Measurements from ENCODE around the gene STARD13.

DNA sequence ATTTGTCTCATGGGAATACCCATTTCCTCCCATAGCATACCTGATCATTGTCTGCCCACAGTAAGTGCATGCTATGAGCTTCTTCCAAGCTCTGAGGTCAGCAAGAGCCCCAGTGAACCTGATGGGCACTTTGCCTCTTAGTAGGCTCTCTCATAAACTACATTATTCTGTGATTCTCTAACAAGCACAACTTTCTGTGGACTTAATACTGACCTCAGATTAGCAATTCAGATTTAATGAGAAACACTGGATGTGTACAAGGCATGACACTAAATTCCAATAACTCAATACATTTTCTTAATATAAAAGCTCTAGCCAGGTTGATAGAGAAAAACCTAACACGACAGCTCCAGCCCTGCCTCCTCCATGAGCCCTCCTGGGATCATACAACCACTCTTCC lies 23.3 kb upstream of the STARD13 start:
- TF ChIP-seq POLR2AphosphoS5 (IDR thresholded peaks at IDR 0.05; ENCODE audit: low read depth) (no peak), SPI1 (IDR thresholded peaks at IDR 0.05; ENCODE audit: borderline replicate concordance, low read depth) (no peak)
- TF ChIP-seq, protein P1, sequence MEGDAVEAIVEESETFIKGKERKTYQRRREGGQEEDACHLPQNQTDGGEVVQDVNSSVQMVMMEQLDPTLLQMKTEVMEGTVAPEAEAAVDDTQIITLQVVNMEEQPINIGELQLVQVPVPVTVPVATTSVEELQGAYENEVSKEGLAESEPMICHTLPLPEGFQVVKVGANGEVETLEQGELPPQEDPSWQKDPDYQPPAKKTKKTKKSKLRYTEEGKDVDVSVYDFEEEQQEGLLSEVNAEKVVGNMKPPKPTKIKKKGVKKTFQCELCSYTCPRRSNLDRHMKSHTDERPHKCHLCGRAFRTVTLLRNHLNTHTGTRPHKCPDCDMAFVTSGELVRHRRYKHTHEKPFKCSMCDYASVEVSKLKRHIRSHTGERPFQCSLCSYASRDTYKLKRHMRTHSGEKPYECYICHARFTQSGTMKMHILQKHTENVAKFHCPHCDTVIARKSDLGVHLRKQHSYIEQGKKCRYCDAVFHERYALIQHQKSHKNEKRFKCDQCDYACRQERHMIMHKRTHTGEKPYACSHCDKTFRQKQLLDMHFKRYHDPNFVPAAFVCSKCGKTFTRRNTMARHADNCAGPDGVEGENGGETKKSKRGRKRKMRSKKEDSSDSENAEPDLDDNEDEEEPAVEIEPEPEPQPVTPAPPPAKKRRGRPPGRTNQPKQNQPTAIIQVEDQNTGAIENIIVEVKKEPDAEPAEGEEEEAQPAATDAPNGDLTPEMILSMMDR (IDR thresholded peaks at IDR 0.05; ENCODE audit: insufficient read depth, low read length), result no peak
